K562 (cell line): Measurements from ENCODE around the gene TMEM38B. TPM values are rescaled to one million over a fixed set of nuclear protein-coding genes. Genes with fewer than 3 reads are reported as not detected.

ENCODE experiments used
- BDP1 ChIP-seq: IDR thresholded peaks from 3 replicates; pipeline ENCODE4 v1.6.1; 2011; ENCODE audit not compliant: insufficient read length, insufficient read depth
- GATAD2B ChIP-seq: fragments of 450-650 bp; IDR thresholded peaks from 2 replicates; pipeline ENCODE4 v1.6.1; 2017; ENCODE audit warnings: mild to moderate bottlenecking, borderline replicate concordance
- HMG20A ChIP-seq: fragments of 450-650 bp; formaldehyde crosslinking; conservative IDR thresholded peaks from 2 replicates; pipeline ENCODE4 v1.4.0; 2020; ENCODE audit warnings: mild to moderate bottlenecking, mixed read lengths
- KDM4B ChIP-seq, 2 experiments: fragments of 450-650 bp in 1 of 2; sonication (generic) in 1 of 2; IDR thresholded peaks; 2 replicates each; pipeline ENCODE4 v1.6.1; 2016 to 2017; ENCODE audit warnings: borderline replicate concordance in 2 of 2, antibody characterized with exemption in 1 of 2, low read depth in 1 of 2, mild to moderate bottlenecking in 1 of 2
- POLR2AphosphoS5 ChIP-seq: IDR thresholded peaks from 2 replicates; pipeline ENCODE4 v1.6.1; 2011; ENCODE audit warnings: mild to moderate bottlenecking, low read depth, low read length, moderate library complexity; ENCODE audit not compliant: control insufficient read depth, insufficient read depth
- SUPT5H ChIP-seq: fragments of 450-650 bp; IDR thresholded peaks from 2 replicates; pipeline ENCODE4 v1.6.1; 2016
- XRCC5 ChIP-seq: fragments of 200-400 bp; formaldehyde crosslinking; IDR thresholded peaks from 2 replicates; pipeline ENCODE4 v1.6.1; 2017; ENCODE audit warnings: low read depth, mild to moderate bottlenecking, low read length
- YBX1 ChIP-seq: fragments of 450-650 bp; IDR thresholded peaks from 2 replicates; pipeline ENCODE4 v1.7.1; 2016; ENCODE audit warnings: mild to moderate bottlenecking
- ZNF408 ChIP-seq: fragments of 250-450 bp; sonication (Bioruptor Pico); IDR thresholded peaks from 2 replicates; pipeline ENCODE4 v1.4.0; 2020; ENCODE audit warnings: low read depth, mild to moderate bottlenecking, moderate library complexity
- ZNF77 ChIP-seq: fragments of 250-450 bp; sonication (Bioruptor Pico); IDR thresholded peaks from 2 replicates; pipeline ENCODE4 v1.5.0; 2020
- polyA plus RNA-seq, 8 experiments: library from polyadenylated mRNA; depleted of rRNA in 4 of 8; stranded (reverse) in 5 of 8; unstranded in 3 of 8; fragments of >200 nt; fragmentation: Nextera tagmentation in 2 of 8; fragmentation: Illumina TruSeq in 1 of 8; extraction: Ambion mirVana in 2 of 8; extraction: Trizol in 1 of 8; gene quantifications; 2 replicates each; pipeline versions ENCODE4 v1.2.1 to v1.2.3, GENCODE V29; 2011 to 2014; ENCODE audit warnings: inconsistent platforms in 1 of 8, missing spikeins in 1 of 8
- total RNA-seq, 7 experiments: library from RNA; depleted of rRNA in 6 of 7; stranded (reverse); fragments of >200 nt in 6 of 7; fragmentation: Illumina TruSeq in 2 of 7; extraction: Trizol in 2 of 7; gene quantifications; 2 replicates each; pipeline versions ENCODE4 v1.2.1 to v1.2.3, GENCODE V29; 2011 to 2021; ENCODE audit warnings: low replicate concordance in 1 of 7
- TF ChIP-seq, protein P1 (sequence below): fragments of 250-450 bp; sonication (Bioruptor Pico); IDR thresholded peaks from 2 replicates; pipeline ENCODE4 v1.5.0; 2022; ENCODE audit warnings: mild to moderate bottlenecking
- TF ChIP-seq, protein P2 (sequence below): fragments of 250-450 bp; sonication (Bioruptor Pico); IDR thresholded peaks from 2 replicates; pipeline ENCODE4 v1.6.1; 2021; ENCODE audit warnings: mild to moderate bottlenecking

TMEM38B gene
- total and polyA plus RNA-seq, 9 of the 15 experiments (the other 6 are each of a cell fraction or from before 2014, with no cell fraction given) = 26.0 to 57.5 (median 38.5) TPM

DNA sequence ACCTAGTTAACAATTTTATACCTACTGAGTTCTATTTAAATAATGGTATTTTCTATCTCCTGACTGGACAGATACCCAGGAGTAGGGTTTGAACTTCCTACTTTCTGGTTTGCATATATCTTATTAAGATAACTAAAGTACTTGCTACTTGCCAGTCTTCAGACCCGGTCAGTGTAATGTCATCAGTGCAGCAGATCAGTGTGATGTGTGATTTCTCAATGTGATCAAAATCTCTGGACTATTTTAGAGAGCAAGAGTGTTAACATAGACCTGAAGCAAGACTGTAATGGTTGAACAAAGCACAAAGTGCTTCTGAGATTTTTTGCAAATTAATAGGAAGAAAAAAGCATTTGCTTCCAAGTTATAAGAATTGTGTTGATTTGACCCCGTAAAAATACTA lies 6.8 kb downstream of the TMEM38B start (continued):
- TF ChIP-seq XRCC5 (no peak), HMG20A (CRISPR knock-in tag) (no peak), YBX1 (no peak), POLR2AphosphoS5 (no peak), ZNF408 (CRISPR knock-in tag) (no peak), SUPT5H (no peak), ZNF77 (CRISPR knock-in tag) (no peak), GATAD2B (no peak), BDP1 (no peak), KDM4B (IDR thresholded peaks at IDR 0.05; ENCODE audit: borderline replicate concordance in 2 of 2, low read depth in 1 of 2) (no peak)
- TF ChIP-seq, protein P1, sequence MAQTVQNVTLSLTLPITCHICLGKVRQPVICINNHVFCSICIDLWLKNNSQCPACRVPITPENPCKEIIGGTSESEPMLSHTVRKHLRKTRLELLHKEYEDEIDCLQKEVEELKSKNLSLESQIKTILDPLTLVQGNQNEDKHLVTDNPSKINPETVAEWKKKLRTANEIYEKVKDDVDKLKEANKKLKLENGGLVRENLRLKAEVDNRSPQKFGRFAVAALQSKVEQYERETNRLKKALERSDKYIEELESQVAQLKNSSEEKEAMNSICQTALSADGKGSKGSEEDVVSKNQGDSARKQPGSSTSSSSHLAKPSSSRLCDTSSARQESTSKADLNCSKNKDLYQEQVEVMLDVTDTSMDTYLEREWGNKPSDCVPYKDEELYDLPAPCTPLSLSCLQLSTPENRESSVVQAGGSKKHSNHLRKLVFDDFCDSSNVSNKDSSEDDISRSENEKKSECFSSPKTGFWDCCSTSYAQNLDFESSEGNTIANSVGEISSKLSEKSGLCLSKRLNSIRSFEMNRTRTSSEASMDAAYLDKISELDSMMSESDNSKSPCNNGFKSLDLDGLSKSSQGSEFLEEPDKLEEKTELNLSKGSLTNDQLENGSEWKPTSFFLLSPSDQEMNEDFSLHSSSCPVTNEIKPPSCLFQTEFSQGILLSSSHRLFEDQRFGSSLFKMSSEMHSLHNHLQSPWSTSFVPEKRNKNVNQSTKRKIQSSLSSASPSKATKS (CRISPR knock-in tag) = no peak
- TF ChIP-seq, protein P2, sequence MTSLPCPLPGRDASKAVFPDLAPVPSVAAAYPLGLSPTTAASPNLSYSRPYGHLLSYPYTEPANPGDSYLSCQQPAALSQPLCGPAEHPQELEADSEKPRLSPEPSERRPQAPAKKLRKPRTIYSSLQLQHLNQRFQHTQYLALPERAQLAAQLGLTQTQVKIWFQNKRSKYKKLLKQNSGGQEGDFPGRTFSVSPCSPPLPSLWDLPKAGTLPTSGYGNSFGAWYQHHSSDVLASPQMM (CRISPR knock-in tag) = no peak
- TF ChIP-seq, all 486 proteins: peak for 0
